Brain microvascular endothelial cell (primary cell): ENCODE results near the gene NR2F1.

ENCODE experiments used
- DNase-seq: peaks from one replicate; pipeline ENCODE4 v3.0.0-alpha.2; 2020
- H3K27ac ChIP-seq: fragments of 250-450 bp; sonication (Bioruptor Pico); 2 replicates; pipeline ENCODE4 v1.5.1; 2020; ENCODE audit warnings: mild to moderate bottlenecking, moderate library complexity
- H3K27me3 ChIP-seq: fragments of 250-450 bp; sonication (Bioruptor Pico); replicated peaks from 2 replicates; pipeline ENCODE4 v1.5.1; 2020; ENCODE audit warnings: mild to moderate bottlenecking
- H3K36me3 ChIP-seq: fragments of 250-450 bp; sonication (Bioruptor Pico); replicated peaks from 2 replicates; pipeline ENCODE4 v1.5.1; 2020; ENCODE audit warnings: mild to moderate bottlenecking
- H3K4me3 ChIP-seq: 2 replicates; pipeline ENCODE4 v1.5.1; 2011; ENCODE audit warnings: low read depth, mild to moderate bottlenecking, control low read depth, low read length, moderate library complexity
- in situ Hi-C: cut with HindIII; loops from 2 replicates; pipeline ENCODE4 v1.10.0; 2017; ENCODE audit warnings: low sequenced_read_pairs, low pct_ligation_motif_present
- TF ChIP-seq, protein P1 (sequence below): IDR thresholded peaks from 2 replicates; pipeline ENCODE4 v1.5.1; 2011; ENCODE audit warnings: low read depth, mild to moderate bottlenecking, moderate library complexity, low read length, control low read depth, inconsistent platforms; ENCODE audit errors: missing control alignments

NR2F1 gene

DNA sequence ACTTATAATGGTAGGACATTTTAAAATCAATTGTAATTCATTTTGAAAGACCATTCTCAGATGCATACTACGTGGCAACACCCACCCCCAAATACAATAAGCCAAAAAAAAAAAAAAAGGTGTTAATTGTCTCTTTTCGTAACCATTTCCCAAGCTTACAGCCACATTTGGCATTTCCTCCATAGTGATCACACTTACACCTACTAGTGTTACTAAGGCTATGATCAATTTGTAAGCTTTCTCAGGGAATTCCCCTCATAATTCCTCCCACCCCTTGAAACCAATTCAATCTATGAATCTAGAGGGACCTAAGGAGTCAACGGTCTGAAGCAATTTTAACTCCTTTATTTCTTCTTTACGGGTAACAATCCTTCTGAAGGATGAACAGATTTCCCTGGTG, 40.1 kb downstream of the NR2F1 start:
- no peak overlapping the region for H3K27ac ChIP-seq
- no peaks in the 10 kb centered on the region for H3K36me3 ChIP-seq
- no peaks in the 10 kb centered on the region for H3K27me3 ChIP-seq
- no peak for DNase-seq
- TF ChIP-seq, protein P1, sequence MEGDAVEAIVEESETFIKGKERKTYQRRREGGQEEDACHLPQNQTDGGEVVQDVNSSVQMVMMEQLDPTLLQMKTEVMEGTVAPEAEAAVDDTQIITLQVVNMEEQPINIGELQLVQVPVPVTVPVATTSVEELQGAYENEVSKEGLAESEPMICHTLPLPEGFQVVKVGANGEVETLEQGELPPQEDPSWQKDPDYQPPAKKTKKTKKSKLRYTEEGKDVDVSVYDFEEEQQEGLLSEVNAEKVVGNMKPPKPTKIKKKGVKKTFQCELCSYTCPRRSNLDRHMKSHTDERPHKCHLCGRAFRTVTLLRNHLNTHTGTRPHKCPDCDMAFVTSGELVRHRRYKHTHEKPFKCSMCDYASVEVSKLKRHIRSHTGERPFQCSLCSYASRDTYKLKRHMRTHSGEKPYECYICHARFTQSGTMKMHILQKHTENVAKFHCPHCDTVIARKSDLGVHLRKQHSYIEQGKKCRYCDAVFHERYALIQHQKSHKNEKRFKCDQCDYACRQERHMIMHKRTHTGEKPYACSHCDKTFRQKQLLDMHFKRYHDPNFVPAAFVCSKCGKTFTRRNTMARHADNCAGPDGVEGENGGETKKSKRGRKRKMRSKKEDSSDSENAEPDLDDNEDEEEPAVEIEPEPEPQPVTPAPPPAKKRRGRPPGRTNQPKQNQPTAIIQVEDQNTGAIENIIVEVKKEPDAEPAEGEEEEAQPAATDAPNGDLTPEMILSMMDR: no peak
- H3K4me3 ChIP-seq: no peak overlapping the region
- in situ Hi-C loops: no loop called here

DNA sequence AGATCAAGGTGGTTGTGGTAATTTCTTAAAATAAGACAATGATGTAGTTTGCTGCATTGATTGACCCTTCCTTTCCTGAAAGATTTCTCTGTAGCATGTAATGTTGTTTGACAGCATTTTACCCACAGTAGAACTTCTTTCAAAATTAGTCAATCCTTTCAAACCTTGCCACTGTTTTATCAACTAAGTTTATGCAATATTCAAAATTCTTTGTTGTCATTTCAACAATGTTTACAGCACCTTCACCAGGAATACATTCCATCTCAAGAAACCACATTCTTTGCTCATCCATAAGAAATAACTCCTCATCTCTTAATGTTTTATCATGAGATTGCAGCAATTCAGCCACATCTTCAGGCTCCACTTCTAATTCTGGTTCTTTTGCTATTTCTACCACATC, 43.8 kb downstream of the NR2F1 start:
- no peak overlapping the region for H3K4me3 ChIP-seq
- no peak for DNase-seq
- TF ChIP-seq, protein P1: no peak
- H3K27ac ChIP-seq: no peak overlapping the region
- in situ Hi-C loops: no loop called here
- H3K36me3 ChIP-seq: no peaks in the 10 kb centered on the region
- H3K27me3 ChIP-seq: no peaks in the 10 kb centered on the region

DNA sequence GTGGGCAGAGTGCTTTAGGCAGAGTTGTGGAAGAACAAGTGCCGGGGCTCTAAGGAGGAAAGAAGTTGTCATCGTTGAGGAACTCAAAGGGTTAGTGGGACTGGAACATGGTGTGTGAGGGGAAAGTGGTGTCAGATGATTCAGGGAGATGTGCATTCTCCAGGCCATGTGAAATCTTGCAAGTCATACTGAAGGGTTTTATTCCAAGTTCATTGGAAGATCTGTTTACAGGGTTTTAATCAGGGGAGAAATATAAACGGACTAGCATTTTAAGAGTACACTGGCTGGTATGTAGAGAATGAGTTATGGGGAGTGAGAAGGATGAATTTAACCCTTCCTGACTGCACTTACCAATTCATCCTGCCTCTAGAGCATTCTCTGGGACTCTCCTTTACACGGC, 49.3 kb downstream of the NR2F1 start:
- Histone ChIP-seq H3K36me3 (no peaks in the 10 kb centered on the region), H3K27me3 (no peaks in the 10 kb centered on the region), H3K27ac (no peak overlapping the region), H3K4me3 (no peak overlapping the region)
- no peak for DNase-seq
- in situ Hi-C loops: no loop called here
- TF ChIP-seq, protein P1: no peak

DNA sequence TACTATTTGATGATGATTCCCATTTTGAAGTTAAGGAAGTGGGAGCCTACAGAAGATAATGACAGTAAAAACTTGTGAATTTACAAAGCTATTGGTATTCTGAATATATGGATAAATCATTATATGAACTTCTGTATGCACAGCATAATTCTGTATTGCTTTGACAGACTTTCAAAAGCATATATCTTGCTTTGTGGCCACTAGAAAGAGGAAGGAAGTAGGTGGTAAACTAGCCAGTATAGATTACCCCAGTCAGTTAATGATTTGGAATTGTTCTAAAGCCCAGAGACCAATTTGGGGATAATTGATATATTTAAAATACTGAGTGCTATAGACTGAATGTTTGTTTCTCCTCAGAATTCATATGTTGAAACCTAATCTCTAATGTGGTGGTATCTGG, 53.0 kb downstream of the NR2F1 start:
- H3K4me3 ChIP-seq: no peak overlapping the region
- TF ChIP-seq, protein P1: no peak
- H3K27ac ChIP-seq: no peak overlapping the region
- no peaks in the 10 kb centered on the region for H3K27me3 ChIP-seq
- in situ Hi-C loops: no loop called here
- DNase-seq: no peak
- H3K36me3 ChIP-seq: no peaks in the 10 kb centered on the region

DNA sequence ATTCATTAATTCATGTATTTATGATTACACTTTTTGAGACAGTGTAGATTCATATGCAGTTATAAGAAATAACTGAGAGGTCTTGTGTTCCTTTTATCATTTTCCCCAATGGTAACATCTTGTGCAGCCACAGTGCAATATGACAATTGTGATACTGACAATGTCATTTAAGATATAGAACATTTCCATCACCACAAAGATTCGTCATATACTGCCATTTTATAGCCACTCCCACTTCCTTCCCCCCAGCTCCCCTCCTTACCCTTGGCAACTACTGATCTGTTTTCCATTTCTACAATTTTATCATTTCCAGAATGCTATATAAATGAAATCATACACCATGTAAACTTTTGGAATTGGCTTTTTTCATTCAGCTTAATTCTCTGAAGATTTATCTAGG, 53.8 kb downstream of the NR2F1 start:
- no peak overlapping the region for H3K27ac ChIP-seq
- TF ChIP-seq, protein P1: no peak
- no peak for DNase-seq
- in situ Hi-C loops: no loop called here
- no peaks in the 10 kb centered on the region for H3K36me3 ChIP-seq
- no peak overlapping the region for H3K4me3 ChIP-seq
- no peaks in the 10 kb centered on the region for H3K27me3 ChIP-seq

- in situ Hi-C loops: no loop called here
- TF ChIP-seq, protein P1: no peak
- no peaks in the 10 kb centered on the region for H3K27me3 ChIP-seq
- DNase-seq: no peak
- H3K36me3 ChIP-seq: no peaks in the 10 kb centered on the region
- no peak overlapping the region for H3K27ac ChIP-seq
- no peak overlapping the region for H3K4me3 ChIP-seq
These were observed 54.7 kb downstream of the NR2F1 start for GRCh38 chr5:93637697-93638096.
